Ureter (tissue), 1 donor: Measurements from ENCODE around the gene RNF208. TPM values are rescaled to one million over a fixed set of nuclear protein-coding genes. Genes with fewer than 3 reads are reported as not detected.
"Not testable (repeated sequence)": the region's sequence is repeated elsewhere in the genome, so short reads cannot be mapped to it uniquely, and the experiment has no call there.

Experiments used
- DNase-seq: peaks from one replicate; pipeline ENCODE4 v3.0.0-alpha.2; 2020; ENCODE audit warnings: low spot score
- total RNA-seq: library from RNA; stranded (reverse); gene quantifications from one replicate; pipeline ENCODE4 v1.2.4, GENCODE V29; 2023
- donor health status: DM: yes; HTN: yes; CAD: no.

RNF208 gene
- total RNA-seq, 1 donor from 2014 or later = 6.5 TPM

GRCh38 chr9:137253717-137254623, 31.9 kb upstream of the RNF208 start:
- DNase-seq = no peak

DNA sequence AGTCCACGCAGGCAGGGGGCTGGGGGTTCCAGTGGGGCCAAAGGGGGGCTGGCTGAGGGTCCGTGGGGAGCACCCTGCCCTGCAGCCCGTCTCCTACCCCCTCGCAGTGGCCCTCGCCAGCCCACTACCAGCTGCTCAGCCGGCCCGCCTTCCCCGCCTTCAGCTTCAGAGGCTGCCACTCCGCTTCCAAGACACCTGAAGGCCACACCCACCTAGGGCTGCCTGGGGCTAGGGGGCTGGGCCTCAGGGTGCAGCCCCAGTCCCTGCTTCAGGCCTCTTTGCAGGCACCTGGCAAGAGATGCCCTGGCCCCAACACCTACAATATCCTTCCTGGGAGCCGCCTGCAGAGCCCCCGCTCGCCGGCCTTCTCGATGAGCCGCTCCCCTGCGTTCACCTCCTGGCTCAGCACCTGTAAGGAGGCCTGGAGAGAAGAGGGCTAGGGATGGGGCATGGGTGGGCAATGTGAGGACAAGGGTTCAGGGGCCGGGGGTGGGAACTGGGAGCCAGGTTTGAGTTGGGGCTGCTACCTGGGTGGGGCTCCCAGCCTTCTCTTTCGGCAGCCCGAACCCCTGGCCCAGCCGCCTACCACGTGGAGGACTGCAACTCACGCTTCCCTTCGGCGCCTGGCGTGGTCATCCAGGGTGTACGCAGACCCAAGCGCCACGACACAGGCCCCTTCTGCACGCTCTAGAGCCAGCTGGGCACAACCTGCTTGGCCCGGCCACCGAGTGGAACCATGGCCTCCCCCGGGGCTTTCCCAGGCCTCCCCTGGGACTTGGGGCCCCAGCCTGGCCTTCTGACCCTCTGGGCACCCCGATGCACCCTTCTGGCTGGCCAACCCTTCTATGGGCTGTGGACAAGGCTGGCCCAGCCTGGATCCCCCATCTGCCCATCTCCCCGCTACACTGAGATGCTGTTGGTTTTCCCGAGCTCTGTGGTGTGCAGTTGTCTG, 30.8 kb upstream of the RNF208 start:
- no peak for DNase-seq

GRCh38 chr9:137251490-137252268, 29.6 kb upstream of the RNF208 start:
- no peak for DNase-seq

- DNase-seq = no peak
Measured at GRCh38 chr9:137251194-137251461, 29.1 kb upstream of the RNF208 start, which contains the start of gene STPG3. TSS of gene STPG3 (plus strand) at chr9:137251286. CDS start at chr9:137251287, 1 bp downstream.

DNA sequence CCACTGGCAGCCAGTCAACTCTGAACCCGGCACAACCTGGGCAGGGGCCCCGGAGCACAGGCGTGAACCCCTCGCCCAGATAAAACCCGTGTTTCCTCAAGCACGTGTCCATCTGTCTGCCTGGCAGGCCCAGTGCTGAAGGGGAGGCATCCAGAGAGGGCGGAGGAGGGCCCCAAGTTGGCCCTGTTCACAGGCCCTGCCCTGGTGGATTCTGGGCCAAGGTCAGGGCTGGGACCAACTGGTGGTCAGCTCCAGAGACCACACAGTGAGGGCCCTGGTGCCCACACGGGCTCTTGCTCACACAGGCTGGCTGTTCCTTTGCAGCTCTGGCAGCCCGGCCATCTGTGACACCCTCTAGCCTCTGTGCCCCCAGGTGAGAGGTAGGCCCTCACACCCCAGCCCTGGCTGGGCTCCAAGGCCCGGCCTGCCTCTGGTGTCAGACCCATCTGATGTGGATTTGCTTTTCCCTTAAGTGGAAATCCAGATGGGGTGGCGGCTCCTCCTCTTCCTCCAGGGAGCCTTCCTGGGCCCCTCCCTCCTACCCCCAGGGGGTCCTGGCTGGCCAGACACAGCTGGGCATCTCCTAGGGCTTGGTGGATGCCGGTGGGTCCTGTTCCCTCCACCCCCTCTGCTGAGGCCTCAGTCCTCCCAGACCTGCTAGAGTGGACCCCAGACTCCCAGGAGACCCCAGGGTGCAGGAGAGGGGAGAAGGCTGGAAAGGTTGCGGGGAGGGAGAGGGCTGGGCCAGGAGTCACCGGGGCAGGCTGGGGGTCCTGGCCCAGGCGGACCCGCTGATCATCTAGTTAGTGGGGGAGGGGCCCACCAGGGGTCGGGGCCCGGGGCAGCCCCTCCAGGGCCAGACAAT, 28.5 kb upstream of the RNF208 start:
- DNase-seq = no peak

- no peak for DNase-seq
Measured at GRCh38 chr9:137247916-137248175, 25.8 kb upstream of the RNF208 start.

DNA sequence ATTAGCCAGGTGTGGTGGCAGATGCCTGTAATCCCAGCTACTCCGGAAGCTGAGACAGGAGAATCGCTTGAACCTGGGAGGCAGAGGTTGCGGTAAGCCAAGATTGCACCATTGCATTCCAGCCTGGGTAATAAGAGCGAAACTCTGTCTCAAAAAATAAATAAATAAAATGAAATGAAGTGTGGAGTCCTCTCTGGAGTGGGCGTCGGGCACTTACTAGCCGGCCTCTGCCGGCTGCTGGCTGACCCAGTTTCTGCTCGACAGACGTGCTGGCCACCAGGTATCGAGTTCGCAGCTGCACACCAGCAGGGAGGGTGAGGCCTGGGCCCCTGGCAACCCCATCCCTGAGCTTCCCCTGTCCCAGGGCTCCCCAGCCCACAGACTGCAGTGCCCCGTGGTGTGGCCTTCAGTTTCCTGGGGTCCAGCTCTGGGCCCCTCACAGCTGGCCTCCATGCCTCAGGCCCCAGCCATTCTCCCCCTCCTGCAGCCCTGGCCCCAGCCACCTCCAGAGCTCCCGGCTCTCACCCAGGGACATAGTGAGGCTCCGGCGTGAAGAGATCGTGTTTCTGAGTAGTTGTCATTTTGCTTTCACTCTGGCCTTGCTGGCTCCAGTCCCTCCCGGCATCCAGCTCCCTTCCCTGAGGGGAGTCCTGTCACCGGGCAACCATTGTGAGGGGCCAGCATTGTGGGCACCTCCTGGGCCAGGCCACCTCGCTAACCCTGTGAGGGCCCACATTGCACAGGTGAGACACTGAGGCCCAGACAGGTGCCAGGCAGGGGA, 25.3 kb upstream of the RNF208 start:
- no peak for DNase-seq

- no peak for DNase-seq
Measured at GRCh38 chr9:137245450-137246421, 23.7 kb upstream of the RNF208 start.

DNA sequence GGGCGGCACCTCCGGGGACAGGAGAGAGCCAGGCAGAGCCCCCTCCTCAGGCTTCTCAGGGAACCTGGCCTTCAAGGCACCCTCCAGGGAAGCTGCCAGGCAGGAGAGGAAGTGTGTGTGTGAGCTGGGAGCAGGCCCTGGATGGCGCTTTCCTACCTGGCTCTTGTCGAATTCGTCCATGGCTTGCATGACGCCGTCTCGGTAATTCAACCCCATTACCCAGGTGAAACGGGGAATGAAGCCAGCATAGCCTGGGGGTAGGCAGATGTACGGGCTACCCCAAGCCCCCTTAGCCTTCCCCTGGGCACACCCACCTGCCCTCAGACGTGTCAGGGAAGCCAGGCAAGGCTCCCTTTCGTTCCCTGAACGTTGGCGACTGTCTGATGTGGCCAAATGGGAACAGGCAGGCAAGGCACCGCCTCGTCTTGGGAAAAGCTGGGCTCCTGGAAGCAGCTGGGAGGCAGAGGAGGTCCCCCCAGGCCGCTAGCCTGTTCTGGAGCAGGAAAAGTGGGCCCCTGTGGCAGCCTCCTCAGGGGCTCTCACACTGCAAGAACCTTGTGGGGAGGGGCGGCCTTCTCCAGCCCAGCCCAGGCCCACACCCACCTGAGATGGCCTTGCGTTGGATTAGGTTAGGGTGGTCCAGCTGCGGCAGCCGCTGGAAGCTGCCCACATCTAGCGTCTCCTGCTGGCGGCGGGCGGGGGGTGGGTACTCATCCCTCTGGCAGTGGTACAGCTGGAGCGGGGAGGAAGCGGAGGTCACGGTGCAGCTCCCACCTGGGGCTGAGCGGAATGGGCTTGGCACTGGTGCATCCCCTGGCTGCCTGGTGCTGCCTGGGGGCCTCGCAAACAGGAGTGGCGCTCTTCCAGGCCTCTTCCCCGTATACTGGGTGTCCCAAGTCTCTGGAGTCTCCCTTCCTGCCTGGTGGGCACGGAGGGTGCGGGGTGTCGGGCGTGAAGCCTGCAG, 22.7 kb upstream of the RNF208 start:
- DNase-seq = no peak

- no peak for DNase-seq
Measured at GRCh38 chr9:137243626-137244485, 21.8 kb upstream of the RNF208 start.

- not testable (repeated sequence) for DNase-seq
Measured at GRCh38 chr9:137243266-137243625, 21.2 kb upstream of the RNF208 start.

DNA sequence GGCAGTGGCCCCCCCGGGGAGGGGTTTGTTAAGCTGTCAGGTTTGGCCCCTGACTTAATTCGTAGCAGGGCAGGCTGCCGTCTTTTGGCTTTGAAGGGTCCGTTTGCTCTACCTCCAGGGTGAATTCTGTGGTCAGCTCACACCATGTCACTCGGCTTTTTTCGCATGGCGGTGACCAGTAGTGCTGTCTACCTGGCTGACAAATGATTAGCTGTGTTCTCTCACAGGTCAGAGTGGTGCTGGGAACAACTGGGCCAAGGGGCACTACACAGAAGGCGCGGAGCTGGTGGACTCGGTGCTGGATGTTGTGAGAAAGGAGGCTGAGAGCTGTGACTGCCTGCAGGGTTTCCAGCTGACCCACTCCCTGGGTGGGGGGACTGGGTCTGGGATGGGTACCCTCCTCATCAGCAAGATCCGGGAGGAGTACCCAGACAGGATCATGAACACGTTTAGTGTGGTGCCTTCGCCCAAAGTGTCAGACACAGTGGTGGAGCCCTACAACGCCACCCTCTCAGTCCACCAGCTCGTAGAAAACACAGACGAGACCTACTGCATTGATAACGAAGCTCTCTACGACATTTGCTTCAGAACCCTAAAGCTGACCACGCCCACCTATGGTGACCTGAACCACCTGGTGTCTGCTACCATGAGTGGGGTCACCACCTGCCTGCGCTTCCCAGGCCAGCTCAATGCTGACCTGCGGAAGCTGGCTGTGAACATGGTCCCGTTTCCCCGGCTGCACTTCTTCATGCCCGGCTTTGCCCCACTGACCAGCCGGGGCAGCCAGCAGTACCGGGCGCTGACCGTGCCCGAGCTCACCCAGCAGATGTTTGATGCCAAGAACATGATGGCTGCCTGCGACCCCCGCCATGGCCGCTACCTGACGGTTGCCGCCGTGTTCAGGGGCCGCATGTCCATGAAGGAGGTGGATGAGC, 20.5 kb upstream of the RNF208 start:
- DNase-seq = no peak

DNA sequence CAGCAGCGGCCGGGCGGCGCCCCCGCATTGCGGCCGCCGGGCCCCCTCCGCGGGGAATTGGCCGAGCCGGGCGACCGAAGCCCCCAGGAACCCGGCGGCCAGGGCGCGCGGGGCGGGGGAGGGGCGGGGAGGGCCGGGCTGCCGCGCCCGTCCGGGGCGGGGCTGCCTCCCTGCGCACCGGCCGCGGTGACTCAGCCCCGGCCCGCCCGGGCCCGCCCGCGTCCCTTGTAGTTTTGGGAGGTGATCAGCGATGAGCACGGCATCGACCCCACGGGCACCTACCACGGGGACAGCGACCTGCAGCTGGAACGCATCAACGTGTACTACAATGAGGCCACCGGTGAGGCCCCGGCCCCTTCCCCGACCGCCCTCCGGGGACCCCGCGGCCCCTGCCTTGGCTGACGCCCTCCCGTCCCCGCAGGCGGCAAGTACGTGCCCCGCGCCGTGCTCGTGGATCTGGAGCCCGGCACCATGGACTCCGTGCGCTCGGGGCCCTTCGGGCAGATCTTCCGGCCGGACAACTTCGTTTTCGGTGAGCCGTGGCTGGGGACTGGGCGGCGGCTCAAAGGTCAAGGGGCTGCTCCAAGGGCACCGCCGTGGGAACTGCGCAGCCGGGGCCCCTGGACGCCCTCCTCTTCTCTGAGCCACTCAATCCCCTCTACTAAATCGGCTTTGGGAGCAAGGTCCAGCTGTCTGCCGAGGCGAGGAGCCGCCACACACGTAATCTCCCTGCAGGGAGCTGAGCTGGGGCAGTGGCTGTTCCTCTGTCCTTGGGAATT, 19.6 kb upstream of the RNF208 start:
- DNase-seq = no peak

- DNase-seq = peak; percentile 100
Measured at GRCh38 chr9:137240841-137241489, 18.9 kb upstream of the RNF208 start, which contains the start of gene TUBB4B. TSS of gene TUBB4B (plus strand) at chr9:137241287. CDS start at chr9:137241361, 74 bp downstream.
